Central memory CD8-positive, alpha-beta T cell (primary cell): ENCODE measurements around the gene SIPA1L3.

Experiments used
- ATAC-seq: fragments of 150-1000 bp; cut with Tn5 transposase; replicated peaks from 2 replicates; pipeline ENCODE4 v1.10.0; 2022; ENCODE audit warnings: mild to moderate bottlenecking, moderate FRiP score, moderate number of reproducible peaks; ENCODE audit not compliant: poor library complexity, severe bottlenecking; ENCODE audit errors: extremely low read depth
- DNase-seq, 2 donors: peaks; one replicate each; pipeline ENCODE4 v3.0.0; 2021; ENCODE audit warnings: low spot score in 2 of 2
- H3K27ac Mint-ChIP-seq: one replicate; pipeline ENCODE4 v1.8.0; 2022; ENCODE audit warnings: low read depth, mild to moderate bottlenecking, moderate library complexity, mixed read lengths
- H3K27me3 Mint-ChIP-seq: one replicate; pipeline ENCODE4 v1.8.0; 2022; ENCODE audit warnings: mixed read lengths
- H3K36me3 Mint-ChIP-seq: one replicate; pipeline ENCODE4 v1.8.0; 2022; ENCODE audit warnings: mild to moderate bottlenecking, moderate library complexity, mixed read lengths; ENCODE audit not compliant: insufficient read depth
- H3K4me1 Mint-ChIP-seq: one replicate; pipeline ENCODE4 v1.8.0; 2022; ENCODE audit warnings: mixed read lengths
- H3K4me3 Mint-ChIP-seq: one replicate; pipeline ENCODE4 v1.8.0; 2022; ENCODE audit warnings: mild to moderate bottlenecking, moderate library complexity, mixed read lengths
- H3K9me3 Mint-ChIP-seq: one replicate; pipeline ENCODE4 v1.8.0; 2022; ENCODE audit warnings: mixed read lengths

The SIPA1L3 gene

DNA sequence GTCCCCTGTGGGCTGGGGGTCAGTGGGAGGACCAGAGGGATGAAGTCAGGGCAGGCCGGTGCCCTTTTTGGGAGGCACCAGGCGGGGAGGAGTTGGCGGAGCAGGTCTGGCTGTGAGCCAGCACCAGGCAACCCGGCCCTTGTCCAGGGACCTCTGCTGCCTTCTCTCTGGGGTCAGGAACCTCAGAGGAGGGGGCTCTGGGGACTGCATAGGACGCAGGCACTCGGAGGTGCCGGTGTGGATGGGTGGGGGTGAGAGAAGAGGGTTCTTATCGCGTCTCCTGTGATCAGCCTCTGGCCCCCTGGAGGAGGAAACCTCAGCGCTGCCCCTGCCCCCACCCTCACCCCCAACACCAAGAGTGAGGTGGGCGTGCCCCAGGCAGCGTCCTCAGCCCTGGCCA lies 300.5 kb downstream of the SIPA1L3 start:
- Mint-ChIP-seq H3K27ac (no peak overlapping the region), H3K4me3 (no peak overlapping the region), H3K9me3 (no peaks in the 10 kb centered on the region), H3K4me1 (peaks cover 12% of the 10 kb centered on the region), H3K27me3 (peaks cover 21% of the 10 kb centered on the region), H3K36me3 (peaks cover 10% of the 10 kb centered on the region)
- ATAC-seq (no peak), DNase-seq (no peak)

DNA sequence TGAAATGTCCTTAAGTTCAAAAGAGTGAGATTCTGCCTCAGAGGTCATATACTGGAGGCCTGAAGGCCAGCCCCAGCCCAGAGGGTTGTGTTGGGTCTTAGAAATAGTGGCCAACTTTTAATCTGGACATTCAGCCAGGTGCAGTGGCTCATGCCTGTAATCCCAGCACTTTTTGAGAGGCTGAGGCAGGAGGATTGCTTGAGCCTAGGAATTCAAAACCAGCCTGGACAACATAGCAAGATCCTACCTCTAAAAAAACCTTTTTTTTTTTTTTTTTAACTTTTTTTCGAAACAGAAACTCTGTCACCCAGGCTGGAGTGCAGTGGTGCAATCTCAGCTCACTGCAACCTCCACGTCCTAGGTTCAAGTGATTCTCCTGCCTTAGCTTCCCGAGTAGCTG lies 301.6 kb downstream of the SIPA1L3 start:
- Mint-ChIP-seq H3K4me1 (peaks cover 18% of the 10 kb centered on the region), H3K27ac (no peak overlapping the region), H3K9me3 (no peaks in the 10 kb centered on the region), H3K27me3 (peaks cover 21% of the 10 kb centered on the region), H3K4me3 (no peak overlapping the region), H3K36me3 (peaks cover 12% of the 10 kb centered on the region)
- no peak for ATAC-seq
- DNase-seq, result no peak

DNA sequence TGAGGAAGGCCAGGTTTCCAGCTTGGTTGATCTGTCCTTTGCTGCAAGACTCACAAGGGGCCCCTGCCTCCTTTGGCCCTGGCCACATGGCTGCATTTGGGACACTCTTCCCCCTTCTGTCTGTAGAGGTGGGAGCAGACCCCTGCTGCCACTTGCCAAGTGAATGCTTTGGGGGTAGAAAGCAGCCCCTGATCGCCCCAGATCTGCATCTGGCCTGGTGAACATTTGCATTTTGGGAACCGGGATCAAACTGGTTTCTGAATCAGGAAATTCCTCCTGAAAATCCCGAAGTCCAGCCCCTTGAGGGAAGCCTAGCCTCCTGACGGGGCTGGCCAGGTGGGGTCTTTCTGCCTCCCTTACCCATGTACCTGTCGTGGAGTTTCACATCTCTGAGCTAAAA lies 302.1 kb downstream of the SIPA1L3 start:
- no peak overlapping the region for H3K27ac Mint-ChIP-seq
- H3K4me1 Mint-ChIP-seq, result peaks cover 24% of the 10 kb centered on the region
- peaks cover 17% of the 10 kb centered on the region for H3K36me3 Mint-ChIP-seq
- peaks cover 4% of the 10 kb centered on the region for H3K9me3 Mint-ChIP-seq
- ATAC-seq, result no peak
- DNase-seq, result no peak
- H3K27me3 Mint-ChIP-seq, result peaks cover 21% of the 10 kb centered on the region
- no peak overlapping the region for H3K4me3 Mint-ChIP-seq

DNA sequence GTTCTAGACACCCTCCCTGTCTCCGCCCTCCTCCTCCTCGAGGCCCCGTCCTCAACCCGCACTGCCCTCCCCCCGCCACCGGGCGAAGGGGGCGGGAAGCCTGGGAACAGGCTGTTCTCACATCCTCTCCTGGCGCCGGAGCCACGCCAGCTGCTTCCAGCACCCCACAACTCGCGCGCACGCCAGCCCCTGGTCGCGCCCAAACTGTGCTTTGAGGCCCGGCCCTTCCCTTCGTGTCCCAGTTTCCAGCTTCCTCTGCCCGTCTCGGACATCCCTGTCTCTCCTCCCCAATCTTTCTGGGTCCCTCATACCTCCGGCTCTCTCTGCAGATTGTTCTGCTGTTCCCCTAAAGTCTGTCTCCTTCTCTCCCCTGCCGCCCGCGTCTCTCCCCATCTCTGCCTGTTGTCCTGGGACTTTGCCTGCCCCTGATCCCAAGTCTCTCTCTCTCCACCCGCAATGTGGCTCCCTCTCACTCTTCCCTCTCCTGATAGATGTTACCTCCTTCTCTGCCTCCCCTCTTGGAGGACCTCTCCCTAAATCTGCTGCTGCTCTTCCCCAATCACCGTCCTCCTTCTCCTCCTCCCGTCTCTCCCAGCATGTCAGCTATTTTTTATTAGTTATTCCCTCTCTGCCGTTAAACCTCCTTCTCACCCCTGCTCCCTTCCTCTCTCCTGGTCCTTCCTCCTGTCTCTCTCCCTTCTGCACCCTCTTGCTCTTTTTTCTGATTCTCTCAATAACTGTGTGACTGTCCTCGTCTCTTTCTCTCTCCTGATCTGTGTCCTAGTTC lies 302.9 kb downstream of the SIPA1L3 start:
- no peak for DNase-seq

DNA sequence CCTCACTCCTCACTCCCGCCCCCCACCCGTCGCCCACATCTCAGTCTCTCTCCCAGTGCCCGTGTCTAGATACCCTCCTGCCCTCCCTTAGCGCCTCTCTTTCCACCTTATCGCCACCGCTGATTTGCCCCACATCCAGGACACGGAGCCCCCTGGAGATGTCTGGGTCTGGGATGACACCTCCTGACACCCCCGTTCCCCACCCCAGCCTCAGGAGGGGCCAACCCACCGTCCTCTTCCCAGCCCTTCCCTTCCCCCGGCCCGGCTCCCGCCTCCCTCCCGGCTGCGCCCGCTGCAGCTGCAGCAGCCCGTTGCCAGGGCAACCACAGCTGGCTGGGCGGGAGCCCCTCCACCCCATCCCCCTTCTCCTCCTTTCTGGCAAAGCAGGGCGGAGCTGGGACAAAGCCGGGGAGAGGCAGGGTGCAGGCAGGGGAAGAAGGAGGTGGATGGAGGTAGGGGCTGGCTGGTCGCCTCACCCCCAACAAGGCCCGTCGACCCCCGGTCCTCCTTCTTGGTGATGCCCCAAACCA lies 303.5 kb downstream of the SIPA1L3 start:
- no peak for ATAC-seq
- Mint-ChIP-seq H3K4me3 (no peak overlapping the region), H3K27me3 (peaks cover 22% of the 10 kb centered on the region), H3K27ac (no peak overlapping the region), H3K9me3 (peaks cover 5% of the 10 kb centered on the region), H3K4me1 (peaks cover 29% of the 10 kb centered on the region), H3K36me3 (peaks cover 20% of the 10 kb centered on the region)
- no peak for DNase-seq

More for the DNA sequence above, 302.9 kb downstream of the SIPA1L3 start:
- H3K9me3 Mint-ChIP-seq, result peaks cover 5% of the 10 kb centered on the region
- peaks cover 29% of the 10 kb centered on the region for H3K4me1 Mint-ChIP-seq
- peaks cover 20% of the 10 kb centered on the region for H3K36me3 Mint-ChIP-seq
- no peak overlapping the region for H3K27ac Mint-ChIP-seq
- peaks cover 21% of the 10 kb centered on the region for H3K27me3 Mint-ChIP-seq
- H3K4me3 Mint-ChIP-seq, result no peak overlapping the region
- no peak for ATAC-seq

DNA sequence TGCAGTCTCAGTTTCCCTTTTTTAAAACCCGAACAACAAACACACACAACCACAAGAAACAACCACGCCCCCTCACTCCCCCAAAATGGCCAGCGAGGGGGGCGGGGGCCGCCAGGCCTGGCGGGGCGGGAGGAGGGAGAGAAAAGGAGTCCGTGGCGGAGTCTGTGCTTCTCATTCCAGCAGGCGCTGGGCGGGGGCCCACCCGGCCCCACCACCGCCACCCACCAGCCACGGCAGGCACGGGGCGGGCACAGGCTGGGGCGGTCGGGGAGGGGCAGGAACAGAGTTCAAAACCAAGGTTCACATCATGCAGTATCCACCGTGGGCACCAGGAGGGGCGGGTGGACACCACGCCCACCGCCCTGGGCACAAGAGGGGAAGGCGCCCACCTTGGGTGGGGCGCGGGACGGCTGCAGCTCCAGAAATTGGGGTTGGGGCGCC lies 304.2 kb downstream of the SIPA1L3 start:
- Mint-ChIP-seq H3K36me3 (peaks cover 20% of the 10 kb centered on the region), H3K4me1 (peaks cover 29% of the 10 kb centered on the region), H3K27me3 (peaks cover 28% of the 10 kb centered on the region), H3K9me3 (peaks cover 5% of the 10 kb centered on the region), H3K27ac (no peak overlapping the region), H3K4me3 (no peak overlapping the region)
- no peak for DNase-seq
- no peak for ATAC-seq

DNA sequence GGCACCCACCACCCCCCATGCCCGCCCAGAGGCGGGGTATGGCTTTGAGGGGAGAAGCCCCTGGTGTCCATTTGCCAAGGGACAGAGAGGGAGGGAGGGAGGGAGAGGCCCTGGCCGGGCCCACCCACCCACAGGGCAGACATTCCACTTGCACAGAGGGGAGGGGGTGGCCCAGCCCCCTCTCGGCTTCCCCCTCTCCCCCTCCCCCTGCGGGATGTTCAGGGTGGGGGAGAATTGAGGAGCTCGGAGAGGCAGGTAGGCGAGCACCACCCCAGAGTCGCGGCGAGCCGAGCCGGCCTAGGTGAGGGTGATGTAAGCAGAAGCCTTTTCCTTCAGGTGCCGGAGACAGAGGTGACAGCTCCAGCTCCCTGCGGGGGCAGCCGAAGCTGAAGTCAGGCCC lies 304.8 kb downstream of the SIPA1L3 start:
- no peak for DNase-seq
- Mint-ChIP-seq H3K36me3 (peaks cover 20% of the 10 kb centered on the region), H3K9me3 (peaks cover 5% of the 10 kb centered on the region), H3K4me3 (no peak overlapping the region), H3K4me1 (peaks cover 29% of the 10 kb centered on the region), H3K27me3 (peaks cover 32% of the 10 kb centered on the region), H3K27ac (no peak overlapping the region)
- no peak for ATAC-seq

DNA sequence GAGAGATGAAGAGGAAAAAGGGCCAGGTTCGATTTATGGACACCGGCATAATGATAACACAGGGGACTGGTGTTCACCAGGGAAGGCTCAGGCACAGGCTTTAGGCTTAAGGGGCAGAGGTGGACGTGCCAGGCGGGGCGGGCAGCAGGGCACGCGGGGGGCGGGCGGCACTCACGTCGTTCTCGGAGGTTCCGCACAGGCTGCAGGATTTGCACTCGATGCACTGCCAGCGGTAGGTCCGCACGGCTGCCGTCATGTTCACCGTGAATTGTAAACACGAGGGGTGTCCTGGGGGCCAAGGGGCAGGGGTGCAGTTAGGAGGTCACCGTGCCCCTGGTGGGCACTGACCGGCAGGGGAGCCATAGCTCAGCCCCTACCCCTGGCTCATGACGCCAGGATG lies 306.5 kb downstream of the SIPA1L3 start:
- Mint-ChIP-seq H3K9me3 (peaks cover 5% of the 10 kb centered on the region), H3K4me3 (peak overlapping the region; percentile 74), H3K36me3 (peaks cover 20% of the 10 kb centered on the region), H3K27ac (peak overlapping the region; percentile 96), H3K27me3 (peaks cover 49% of the 10 kb centered on the region), H3K4me1 (peaks cover 29% of the 10 kb centered on the region)
- no peak for DNase-seq
- no peak for ATAC-seq

DNA sequence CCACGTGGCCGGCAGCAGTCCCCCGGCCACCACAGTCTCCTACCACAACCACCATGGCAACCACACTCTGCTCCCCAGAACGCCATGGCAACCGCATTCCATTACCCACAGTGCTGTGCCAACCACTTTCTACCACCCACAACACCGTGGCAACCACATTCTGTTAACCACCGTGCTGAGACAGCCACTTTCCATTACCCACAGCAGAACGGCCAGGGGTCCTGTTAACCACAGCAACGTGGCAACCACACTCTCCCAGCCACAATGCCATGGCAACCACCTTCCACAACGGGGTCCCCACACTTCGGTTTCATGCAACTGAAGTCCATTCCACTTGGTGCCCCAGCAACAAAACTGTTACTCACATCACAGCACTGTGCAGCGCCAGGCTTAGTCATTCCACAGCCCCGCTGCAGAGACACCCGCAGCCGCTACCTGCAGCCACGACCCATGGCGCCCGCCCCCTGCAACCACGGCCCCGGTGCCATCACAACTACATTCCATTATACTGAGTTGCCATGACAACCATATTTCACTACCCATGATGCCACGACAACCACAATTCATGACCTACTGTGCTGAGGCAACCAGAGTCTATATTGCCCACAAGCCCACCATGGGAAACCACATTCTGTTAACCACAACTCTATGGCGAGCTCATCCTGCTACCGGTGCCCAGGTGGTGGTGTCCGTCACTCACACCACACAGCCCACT lies 307.1 kb downstream of the SIPA1L3 start:
- H3K9me3 Mint-ChIP-seq, result peaks cover 5% of the 10 kb centered on the region
- H3K36me3 Mint-ChIP-seq, result peaks cover 17% of the 10 kb centered on the region
- H3K4me1 Mint-ChIP-seq, result peaks cover 29% of the 10 kb centered on the region
- peak; percentile 47 to 71 for DNase-seq
- H3K4me3 Mint-ChIP-seq, result peak overlapping the region; percentile 74
- peak; percentile 91 for ATAC-seq
- peak overlapping the region; percentile 96 for H3K27ac Mint-ChIP-seq
- peaks cover 55% of the 10 kb centered on the region for H3K27me3 Mint-ChIP-seq

DNA sequence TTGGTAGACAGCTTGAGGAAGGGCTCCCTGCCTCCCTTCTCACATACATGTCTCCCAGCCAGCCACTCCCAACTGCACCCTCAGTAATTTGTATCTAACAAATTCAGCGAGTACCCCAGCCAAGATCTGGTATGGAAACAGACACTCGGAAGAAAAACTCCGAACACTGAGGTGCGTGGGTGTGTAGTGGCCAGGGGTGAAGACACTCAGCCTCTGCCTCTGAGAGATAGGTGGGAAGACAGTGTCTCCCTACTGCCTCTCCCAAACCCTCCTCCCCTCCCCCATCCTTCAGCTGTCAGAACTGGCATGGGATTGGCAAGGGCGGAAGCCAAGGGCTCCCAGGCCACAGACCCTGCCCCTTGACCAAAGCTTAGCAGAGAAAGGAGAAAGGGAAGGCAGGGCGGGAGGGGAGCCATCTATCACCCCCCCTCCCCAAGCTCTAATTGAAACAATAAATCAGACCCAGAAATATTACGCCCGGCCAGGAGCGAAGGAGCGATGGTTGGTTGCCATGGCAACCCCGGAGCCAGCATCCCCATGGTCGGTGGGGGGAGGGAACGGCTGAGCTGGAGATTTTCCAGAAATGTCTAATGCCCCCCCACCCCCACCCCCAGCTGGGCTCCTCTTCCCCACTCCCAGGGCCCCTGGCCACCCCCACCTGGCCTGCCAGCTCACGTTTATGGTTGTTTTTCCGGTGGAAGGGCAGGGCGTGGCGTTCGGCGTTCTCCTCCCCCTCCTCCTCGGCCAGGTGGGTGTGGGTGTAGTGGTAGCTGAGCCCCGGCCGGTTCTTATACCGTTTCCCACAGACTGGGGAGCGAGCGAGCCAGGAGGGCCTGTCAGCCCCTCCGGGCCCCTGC lies 310.0 kb downstream of the SIPA1L3 start:
- Mint-ChIP-seq H3K9me3 (peaks cover 5% of the 10 kb centered on the region), H3K4me3 (no peak overlapping the region), H3K4me1 (peaks cover 16% of the 10 kb centered on the region), H3K27ac (no peak overlapping the region), H3K36me3 (peaks cover 16% of the 10 kb centered on the region), H3K27me3 (peaks cover 57% of the 10 kb centered on the region)
- DNase-seq (no peak), ATAC-seq (no peak)

DNA sequence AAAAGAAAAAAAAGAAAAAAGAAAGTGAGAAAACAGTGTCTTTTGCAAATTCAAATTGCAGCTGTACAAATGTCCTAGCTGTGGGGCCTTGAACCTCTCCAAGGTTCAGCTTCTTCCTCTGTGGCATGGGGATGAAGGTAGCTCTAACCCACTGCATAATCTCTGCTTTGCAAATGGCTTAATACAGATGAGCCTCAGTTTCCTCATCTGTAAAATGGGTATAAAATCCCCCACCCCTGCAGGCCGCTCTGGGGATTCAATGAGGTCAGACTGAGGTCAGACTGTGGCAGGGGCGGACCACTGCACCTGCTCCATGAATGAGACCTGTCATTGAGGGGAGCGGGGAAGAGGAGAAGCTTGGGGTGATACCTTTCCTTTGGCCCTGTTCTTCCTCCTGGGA lies 311.2 kb downstream of the SIPA1L3 start:
- Mint-ChIP-seq H3K27ac (no peak overlapping the region), H3K27me3 (peaks cover 65% of the 10 kb centered on the region), H3K4me3 (no peak overlapping the region), H3K4me1 (peaks cover 19% of the 10 kb centered on the region), H3K36me3 (peaks cover 13% of the 10 kb centered on the region), H3K9me3 (peaks cover 5% of the 10 kb centered on the region)
- no peak for ATAC-seq
- DNase-seq, result no peak

DNA sequence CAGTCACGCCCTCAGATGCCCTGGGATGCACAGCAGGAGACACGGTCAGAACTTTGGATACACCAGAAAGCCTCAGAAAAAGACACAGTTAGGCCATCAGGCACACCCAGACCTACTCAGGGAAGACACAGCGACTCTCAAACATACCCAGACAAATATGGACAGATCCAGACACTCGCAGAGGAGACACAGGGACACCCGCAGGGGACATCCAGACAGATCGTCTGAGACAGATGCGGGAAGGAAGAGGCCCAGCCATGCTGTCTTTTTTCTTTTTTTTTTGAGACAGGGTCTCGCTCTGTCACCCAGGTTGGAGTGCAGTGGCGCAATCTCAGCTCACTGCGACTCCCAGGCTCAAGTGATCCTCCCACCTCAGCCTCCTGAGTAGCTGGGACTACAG lies 312.2 kb downstream of the SIPA1L3 start:
- H3K4me3 Mint-ChIP-seq, result no peak overlapping the region
- H3K27ac Mint-ChIP-seq, result no peak overlapping the region
- DNase-seq (no peak), ATAC-seq (no peak)
- H3K9me3 Mint-ChIP-seq, result peaks cover under 1% of the 10 kb centered on the region
- peaks cover 76% of the 10 kb centered on the region for H3K27me3 Mint-ChIP-seq
- H3K4me1 Mint-ChIP-seq, result peaks cover 15% of the 10 kb centered on the region
- H3K36me3 Mint-ChIP-seq, result peaks cover 8% of the 10 kb centered on the region
